Lower leg skin (tissue), 4 donors: ENCODE data around the gene NOX5. TPM values are rescaled to one million over a fixed set of nuclear protein-coding genes. Genes with fewer than 3 reads are reported as not detected.

ENCODE experiments used
- DNase-seq, 2 donors: peaks; one replicate each; pipeline ENCODE4 v3.0.0-alpha.2; 2019; ENCODE audit warnings: low spot score in 2 of 2
- H3K4me3 ChIP-seq: fragments of 200-600 bp; sonication (generic); 2 replicates; pipeline ENCODE4 v1.5.1; 2017; ENCODE audit warnings: mild to moderate bottlenecking, low read depth; ENCODE audit not compliant: poor library complexity, severe bottlenecking
- POLR2A ChIP-seq, 2 donors: fragments of 450-650 bp; IDR thresholded peaks; one replicate each; pipeline ENCODE4 v1.6.1; 2016 to 2017; ENCODE audit warnings: antibody characterized with exemption in 2 of 2, mild to moderate bottlenecking in 1 of 2, moderate library complexity in 1 of 2
- WGBS, 2 donors: methylation state at CpG; one replicate each; pipeline ENCODE4 v1.1.5; 2018; 5-methylcytosine and 5-hydroxymethylcytosine counted together
- intact Hi-C: fragments of 100-400 bp; cut with DNase I; formaldehyde crosslinking; loops from one replicate; pipeline ENCODE4 v1.15.0; 2023; ENCODE audit warnings: low total_unique reads
- total RNA-seq, 4 donors: library from RNA; depleted of rRNA; stranded (reverse); fragments of >200 nt; gene quantifications; one replicate each; pipeline ENCODE4 v1.1.0, GENCODE V29; 2016
- TF ChIP-seq, protein P1 (sequence below), 3 donors: fragments of 450-650 bp; IDR thresholded peaks; one replicate each; pipeline ENCODE4 v1.5.1; 2016; ENCODE audit warnings: antibody characterized with exemption in 3 of 3, mild to moderate bottlenecking in 3 of 3, moderate library complexity in 2 of 3

The NOX5 gene
- total RNA-seq, 4 donors from 2014 or later: 0.04 to 0.29 (median 0.12) TPM

- H3K4me3 ChIP-seq: no peak overlapping the region
- whole genome bisulfite sequencing, 2 donors: 83 to 84% methylated on average over 5 of the region's 5 CpGs
- TF ChIP-seq, protein P1, sequence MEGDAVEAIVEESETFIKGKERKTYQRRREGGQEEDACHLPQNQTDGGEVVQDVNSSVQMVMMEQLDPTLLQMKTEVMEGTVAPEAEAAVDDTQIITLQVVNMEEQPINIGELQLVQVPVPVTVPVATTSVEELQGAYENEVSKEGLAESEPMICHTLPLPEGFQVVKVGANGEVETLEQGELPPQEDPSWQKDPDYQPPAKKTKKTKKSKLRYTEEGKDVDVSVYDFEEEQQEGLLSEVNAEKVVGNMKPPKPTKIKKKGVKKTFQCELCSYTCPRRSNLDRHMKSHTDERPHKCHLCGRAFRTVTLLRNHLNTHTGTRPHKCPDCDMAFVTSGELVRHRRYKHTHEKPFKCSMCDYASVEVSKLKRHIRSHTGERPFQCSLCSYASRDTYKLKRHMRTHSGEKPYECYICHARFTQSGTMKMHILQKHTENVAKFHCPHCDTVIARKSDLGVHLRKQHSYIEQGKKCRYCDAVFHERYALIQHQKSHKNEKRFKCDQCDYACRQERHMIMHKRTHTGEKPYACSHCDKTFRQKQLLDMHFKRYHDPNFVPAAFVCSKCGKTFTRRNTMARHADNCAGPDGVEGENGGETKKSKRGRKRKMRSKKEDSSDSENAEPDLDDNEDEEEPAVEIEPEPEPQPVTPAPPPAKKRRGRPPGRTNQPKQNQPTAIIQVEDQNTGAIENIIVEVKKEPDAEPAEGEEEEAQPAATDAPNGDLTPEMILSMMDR (IDR thresholded peaks at IDR 0.05): no peak
- no peak for TF ChIP-seq POLR2A (IDR thresholded peaks at IDR 0.05)
- intact Hi-C loops: no loop called here
- peak in 1 of 2 donors; percentile 20 for DNase-seq
These were observed 1.6 kb upstream of the NOX5 start for GRCh38 chr15:69012761-69013364.

- no peak overlapping the region for H3K4me3 ChIP-seq
- intact Hi-C loops: no loop called here
- WGBS, 2 donors: 84 to 87% methylated on average over 4 of the region's 4 CpGs
- DNase-seq: peak in 1 of 2 donors; percentile 4
- no peak for TF ChIP-seq POLR2A (IDR thresholded peaks at IDR 0.05)
- TF ChIP-seq, protein P1 (IDR thresholded peaks at IDR 0.05): no peak
These were observed 629 bp upstream of the NOX5 start for GRCh38 chr15:69013726-69014406.

DNA sequence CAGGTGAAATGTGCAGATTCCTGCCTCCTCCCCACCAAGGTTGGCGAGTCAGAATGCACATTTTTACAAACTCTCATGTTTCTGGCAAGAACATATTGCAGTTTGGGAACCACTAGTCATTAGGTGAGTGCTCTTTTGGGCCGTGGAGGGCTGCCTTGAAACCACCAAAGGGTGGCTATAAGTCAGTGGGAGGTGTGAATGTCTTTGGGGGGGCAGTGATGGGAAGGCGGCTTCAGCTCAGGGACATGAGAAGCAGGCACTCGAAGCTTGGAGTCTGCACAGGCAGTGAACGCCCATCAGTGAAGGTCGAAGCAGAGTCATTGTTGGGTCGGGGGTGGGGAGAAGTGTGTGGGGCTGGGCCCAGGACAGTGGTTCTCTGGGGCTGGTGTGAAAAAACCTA, 1.1 kb downstream of the NOX5 start:
- H3K4me3 ChIP-seq: no peak overlapping the region
- intact Hi-C loops: no loop called here
- 76 to 83% methylated on average over 7 of the region's 7 CpGs for WGBS, 2 donors
- DNase-seq: no peak
- no peak for TF ChIP-seq POLR2A (IDR thresholded peaks at IDR 0.05)
- TF ChIP-seq, protein P1 (IDR thresholded peaks at IDR 0.05): no peak

DNA sequence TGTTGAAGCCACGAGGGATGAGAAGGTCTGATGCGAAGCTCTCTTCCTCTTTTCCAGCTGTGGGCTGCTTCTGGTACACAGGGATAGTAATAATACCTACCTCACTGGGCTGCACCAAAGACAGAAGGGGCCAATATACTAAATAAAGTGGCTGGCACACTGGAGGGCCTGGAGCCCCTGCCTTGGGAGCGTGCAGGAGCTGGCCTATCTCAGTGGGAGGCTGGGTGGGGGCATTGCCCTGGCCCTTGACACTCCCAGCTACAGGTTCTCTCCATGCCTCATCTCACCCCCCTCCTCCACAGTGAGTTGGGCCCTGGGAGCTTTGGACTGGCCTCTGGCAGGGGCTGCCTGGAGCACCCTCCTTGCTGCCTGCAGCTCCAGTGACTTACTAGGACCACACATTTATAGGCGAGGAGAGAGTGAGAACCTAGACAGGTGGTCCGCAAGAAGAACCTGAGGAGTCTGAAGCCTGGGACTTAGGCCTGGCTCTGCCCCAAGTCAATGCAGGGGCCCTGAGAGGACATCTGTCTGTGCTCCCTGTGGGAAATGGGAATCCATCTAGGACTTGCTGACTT, 1.6 kb downstream of the NOX5 start:
- WGBS, 2 donors: 87 to 91% methylated on average over 5 of the region's 5 CpGs
- TF ChIP-seq, protein P1 (IDR thresholded peaks at IDR 0.05): no peak
- no peak for TF ChIP-seq POLR2A (IDR thresholded peaks at IDR 0.05)
- no peak overlapping the region for H3K4me3 ChIP-seq
- DNase-seq: peak in 1 of 2 donors; percentile 32
- intact Hi-C loops: no loop called here

DNA sequence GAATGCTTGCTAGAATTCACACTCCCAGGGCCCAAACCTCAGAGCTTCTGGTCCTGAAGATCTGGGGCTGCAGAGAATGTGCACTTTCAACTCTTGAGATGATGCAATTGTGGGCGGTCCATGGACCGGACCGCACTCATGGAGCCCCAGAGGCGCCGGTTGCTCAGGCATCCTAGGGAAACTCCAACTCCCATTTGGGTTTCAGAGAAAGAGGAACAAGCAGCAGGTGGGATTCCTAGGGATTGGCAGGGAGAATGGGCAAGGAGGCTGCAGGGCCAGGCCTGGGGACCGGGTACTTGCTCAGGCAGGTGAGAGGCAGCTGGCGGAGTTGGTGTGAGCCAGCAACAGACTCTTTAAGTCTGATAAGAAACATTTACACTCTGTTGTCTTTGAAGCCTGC, 3.5 kb downstream of the NOX5 start:
- peak in 1 of 2 donors; percentile 56 for DNase-seq
- intact Hi-C loops: no loop called here
- H3K4me3 ChIP-seq: no peak overlapping the region
- WGBS, 2 donors: 52 to 74% methylated on average over 7 of the region's 7 CpGs
- no peak for TF ChIP-seq POLR2A (IDR thresholded peaks at IDR 0.05)
- TF ChIP-seq, protein P1 (IDR thresholded peaks at IDR 0.05): no peak
